ENCODE data around the gene PPP1CA.

The PPP1CA gene

DNA sequence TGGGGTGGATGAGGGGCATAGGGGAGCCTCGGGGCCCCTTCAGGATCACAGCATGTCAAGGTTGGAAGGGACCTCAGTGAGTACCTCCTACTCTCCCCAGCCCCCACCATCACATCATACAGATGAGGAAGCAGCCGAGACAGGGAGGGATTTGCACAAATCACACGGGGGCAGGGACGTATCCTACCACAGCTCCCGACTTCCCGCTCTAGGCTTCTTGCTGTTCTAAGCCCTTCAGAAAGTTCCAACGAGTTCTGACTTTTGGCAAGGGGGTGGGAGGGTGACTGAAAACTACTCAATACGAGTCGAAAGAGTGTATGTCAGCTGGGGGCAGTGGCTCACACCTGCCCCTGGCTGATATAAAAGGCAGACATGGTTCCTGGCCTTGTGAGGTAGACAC is 14.6 kb downstream of the PPP1CA start:
- no peak for DNase-seq (ENCODE audit: low read depth in 2 of 2)

DNA sequence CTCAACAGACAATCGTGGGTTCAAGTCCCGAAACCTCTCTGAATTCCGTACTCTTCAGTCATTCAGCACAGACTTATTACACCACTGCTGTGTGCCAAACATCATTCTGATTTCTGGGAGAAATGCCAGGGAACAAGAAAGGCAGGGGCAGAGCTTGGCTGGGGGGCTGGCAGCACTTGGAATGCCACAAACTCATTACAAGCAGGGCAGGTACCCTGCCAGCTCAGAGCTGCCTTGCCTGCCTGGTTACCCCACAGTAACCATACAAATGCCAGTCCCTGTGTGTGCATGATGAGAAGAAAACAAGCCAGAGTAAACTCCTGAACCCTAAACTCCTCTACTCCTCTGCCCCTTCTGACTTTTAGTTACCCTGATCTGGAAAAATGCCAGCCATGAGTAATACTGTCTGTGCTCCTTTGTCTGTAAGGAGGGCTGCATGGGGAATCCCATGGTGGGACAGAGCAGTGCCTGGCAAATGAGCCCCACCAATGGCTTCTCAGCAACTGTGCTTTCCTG is 16.7 kb downstream of the PPP1CA start:
- DNase-seq (ENCODE audit: low read depth in 2 of 2), result no peak

DNA sequence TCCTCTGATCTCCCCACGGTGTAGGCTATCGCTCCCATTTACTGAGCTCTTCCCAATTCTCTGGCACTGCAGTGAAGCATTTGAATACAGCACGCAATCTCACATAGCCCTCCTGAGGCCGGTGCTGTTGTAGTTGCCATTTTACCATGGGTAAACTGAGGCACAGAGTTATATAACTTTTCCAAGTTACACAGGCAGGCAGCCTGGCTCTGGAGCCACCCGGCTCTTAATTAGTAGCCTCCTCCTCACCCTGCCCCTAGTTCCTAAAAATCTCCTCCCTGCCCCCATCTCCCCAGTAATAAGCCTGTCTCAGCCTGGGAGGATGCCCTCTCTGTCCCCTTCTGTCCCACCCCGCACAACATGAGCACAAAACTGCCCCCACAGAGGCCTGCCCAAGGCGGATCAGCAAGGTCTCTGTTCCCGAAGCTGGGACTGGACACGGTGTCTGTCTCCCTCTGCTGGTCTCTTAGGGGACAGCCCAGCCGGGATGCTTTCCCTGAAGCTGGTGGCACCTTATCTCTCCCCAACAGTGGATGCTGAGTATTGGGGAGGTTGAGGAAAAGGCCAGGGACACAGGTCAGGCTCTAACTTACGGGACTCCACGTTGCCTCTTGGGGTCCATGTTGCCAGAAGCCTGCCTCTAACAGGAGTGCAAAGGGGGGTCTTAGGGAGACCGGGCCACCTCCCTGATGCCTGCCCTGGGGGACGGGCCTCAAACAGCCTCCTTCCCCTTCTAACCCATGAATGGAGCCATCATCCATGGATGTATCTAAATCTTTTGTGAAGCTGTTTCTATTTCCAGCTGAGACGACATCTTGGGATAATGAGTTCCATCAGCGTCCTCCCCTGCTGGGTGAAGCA is 19.2 kb downstream of the PPP1CA start:
- peak; percentile 71 to 75 for DNase-seq (ENCODE audit: low read depth in 2 of 2)

DNA sequence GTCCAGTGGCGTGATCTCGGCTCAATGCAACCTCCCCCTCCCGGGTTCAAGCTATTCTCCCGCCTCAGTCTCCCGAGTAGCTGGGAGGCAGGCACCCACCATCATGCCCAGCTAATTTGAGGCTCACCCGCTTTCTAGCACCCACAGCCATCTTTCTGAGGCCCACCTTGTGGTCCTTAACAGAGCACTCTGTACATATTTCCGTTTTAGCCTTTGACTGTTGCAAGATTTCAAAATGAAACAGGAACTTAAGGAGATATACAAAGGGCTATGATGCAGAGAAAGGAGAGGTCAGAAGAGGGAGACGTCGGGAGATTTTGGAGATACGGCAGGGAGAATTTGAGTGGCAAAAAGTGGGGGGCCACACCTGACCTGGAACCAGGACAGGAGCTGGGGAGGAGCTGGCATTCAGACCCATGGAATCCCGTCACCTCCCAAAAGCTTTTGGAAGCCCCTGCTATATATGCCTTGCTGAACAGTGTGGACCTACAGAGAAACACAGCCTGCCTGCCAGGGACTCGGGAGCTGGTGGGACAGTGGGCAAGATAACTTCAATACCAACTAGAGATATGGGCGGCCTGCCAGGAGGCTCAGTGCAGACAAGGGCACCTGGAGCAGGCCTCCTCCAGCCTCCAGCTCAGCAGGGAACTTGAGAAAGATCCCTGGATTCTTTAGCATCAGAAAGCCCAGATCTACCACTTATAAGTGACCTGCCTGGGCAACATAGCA is 20.2 kb downstream of the PPP1CA start:
- DNase-seq (ENCODE audit: low read depth in 2 of 2), result no peak

DNA sequence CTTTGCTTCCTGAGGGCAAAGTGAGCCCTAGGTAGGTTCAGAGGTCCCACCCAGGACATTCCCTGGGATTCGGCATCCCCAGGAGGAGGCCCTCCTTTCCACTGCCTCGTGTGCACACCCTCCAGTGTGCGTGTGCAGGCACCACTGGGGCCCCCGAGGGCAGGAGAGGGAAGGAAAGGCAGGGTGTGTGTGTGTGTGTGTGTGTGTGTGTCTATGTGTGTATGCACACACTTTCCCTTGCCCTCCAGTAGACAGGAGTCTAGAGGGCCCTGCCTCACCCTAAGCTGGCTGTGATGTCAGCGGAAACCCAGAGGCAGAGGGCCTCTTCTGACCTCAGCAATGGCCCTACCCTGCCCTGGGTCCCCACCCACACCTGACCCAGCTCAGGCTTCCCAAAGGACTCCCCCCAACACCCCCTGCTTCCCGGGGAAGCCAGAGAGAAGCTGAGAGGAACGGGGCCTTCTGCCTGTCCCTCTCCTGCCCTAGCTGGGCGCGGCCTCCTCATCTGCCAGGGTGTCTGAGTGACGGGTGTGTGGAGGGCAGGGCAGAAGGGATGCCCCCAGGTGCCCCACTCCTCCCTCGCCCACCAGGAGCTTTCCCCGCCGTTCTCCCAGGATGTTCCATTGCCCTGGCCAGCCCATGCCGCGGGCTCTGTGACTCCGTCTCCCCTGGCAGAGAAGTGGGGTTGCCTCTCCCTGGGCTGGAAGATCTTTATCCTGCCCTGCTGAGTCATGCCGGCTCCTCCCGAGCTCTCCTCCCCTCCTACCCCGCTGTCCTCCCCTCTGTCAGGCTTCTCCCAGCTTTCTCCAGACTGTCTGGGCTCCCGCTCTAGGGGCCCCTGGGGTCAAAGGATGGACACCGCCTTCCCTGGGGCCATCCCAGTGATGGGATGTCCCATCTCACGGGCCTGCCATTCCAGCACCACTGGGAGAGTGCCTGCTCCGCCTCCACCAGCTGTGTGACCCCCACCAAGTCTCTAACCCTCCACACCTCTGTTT is 22.3 kb downstream of the PPP1CA start:
- no peak for DNase-seq (ENCODE audit: low read depth in 2 of 2)

GRCh38 chr11:67378544-67378943 is 23.1 kb downstream of the PPP1CA start:
- no peak for DNase-seq (ENCODE audit: low read depth in 2 of 2)

DNA sequence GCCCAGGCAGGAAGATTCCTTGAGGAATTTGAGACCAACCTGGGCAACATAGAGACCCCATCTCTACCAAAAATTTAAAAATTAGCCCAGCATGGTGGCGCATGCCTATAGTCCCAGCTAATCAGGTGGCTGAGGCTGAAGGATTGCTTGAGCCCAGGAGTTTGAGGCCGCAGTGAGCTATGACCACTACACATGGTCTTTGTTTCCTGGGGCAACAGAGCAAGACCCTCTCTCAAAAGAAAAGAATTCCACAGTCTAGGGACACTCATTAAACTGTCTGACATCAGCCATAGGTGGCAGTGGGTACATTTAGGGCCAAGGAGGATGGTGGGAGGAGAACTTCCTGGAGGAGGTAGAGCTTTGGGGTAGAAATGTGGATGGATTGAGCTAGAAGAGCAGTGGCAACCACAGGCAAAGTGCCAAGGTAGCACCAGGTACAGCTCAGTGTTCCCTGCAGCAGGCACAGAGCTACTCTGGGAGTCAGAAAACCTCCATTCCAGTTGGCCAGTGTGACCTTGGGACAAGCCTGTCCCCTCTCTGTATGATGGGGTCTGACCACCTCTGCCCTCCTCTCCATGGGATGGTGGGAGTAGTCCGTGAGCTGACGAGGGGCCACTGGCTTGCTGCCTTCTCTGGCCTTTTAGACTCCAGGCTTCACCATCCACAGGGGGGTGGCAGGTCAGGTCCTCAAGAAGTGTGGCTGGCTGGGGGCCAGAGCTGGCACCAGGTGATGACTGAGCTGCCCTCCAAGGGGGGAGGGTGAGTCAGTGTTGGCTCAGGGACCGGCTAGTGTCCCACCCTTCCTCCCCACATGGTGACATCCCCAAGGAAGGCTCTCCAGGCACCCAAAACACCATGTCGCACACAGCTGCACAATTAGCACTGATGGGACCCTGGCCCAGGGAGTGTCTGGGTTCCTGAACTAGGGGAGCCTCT is 24.5 kb downstream of the PPP1CA start:
- DNase-seq (ENCODE audit: low read depth in 2 of 2), result no peak

DNA sequence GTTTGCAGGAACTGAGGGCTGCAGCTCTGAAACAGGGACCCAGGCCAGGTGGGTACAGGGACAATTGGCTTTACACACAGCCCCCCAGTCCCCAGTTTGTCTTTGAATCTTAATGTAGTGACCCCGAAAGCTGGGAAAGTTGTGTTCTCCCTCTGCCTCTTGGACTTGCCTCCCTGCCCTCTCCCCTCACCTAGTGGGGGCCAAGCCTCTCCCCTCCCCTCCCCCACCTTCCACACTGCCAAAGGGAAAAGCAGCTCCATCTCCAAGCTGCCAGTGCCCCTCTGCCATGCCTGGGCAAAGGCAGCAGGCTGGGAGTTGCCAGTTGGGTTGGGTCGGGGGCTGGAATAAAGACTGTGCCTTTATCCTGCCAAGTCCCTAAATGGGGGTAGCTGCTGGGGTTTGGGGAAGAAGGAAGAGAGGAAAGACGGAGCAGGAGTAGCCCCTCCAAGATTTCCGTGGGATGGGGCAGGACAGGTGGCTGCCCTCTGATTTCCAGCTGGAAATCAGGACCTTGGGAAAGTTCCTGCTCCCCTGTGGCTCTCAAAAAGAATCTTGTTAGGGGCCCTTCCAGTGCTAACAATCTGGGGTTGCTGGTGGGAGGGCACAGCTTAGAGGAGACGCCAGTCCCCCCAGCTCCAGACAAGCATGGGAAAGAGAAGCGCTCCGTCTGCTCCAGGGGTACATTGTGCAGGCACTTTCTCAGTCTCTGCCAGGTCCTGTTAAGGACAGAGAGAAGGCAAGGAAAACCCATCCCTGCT is 25.4 kb downstream of the PPP1CA start:
- no peak for DNase-seq (ENCODE audit: low read depth in 2 of 2)

DNA sequence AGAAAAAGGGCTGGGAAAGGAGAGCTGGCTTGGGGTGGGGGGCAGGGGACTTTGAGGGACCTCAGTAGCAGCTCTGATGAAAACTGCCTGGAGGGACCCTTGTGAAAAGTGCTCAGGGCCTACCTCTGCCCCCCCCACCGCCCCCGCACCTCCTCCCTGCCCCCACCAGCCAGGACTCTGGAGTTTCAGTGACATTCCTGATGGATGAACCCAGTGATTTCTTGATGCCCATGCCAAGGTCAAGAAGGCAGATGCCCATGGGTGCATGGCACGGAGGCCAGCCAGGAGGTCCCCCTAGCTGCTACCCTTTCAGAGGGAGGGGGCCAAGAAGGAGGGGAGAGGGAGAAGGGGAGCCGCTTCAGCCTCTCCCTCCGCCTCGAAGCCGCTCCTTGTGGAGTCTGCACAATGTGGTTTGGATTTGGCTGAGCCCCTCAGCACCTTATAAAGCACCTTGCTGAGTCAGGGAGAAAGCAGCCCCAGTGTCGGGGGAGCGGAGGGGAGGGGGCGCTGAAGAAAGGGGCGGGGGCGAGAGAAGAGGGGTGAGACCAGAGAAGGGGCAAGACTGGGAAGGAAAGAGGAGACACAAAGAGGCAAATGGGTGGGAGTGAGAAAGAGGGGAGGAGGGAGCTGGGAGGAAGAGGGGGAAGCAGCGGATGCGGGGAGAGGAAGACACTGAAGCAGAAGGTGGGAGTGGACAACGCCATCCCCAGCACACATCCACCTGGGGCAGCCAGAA is 26.2 kb downstream of the PPP1CA start:
- DNase-seq (ENCODE audit: low read depth in 2 of 2), result no peak

GRCh38 chr11:67374571-67375281 is 26.9 kb downstream of the PPP1CA start:
- DNase-seq (ENCODE audit: low read depth in 2 of 2), result no peak

- DNase-seq (ENCODE audit: low read depth in 2 of 2), result peak in 1 of 2 donors; percentile 49
Measured at GRCh38 chr11:67373648-67374570, 27.7 kb downstream of the PPP1CA start.

- DNase-seq (ENCODE audit: low read depth in 2 of 2), result no peak
Measured at GRCh38 chr11:67372993-67373647, 28.5 kb downstream of the PPP1CA start, which contains the start of gene CLCF1. Gene CLCF1 (minus strand): TSS chr11:67373598. CDS start chr11:67373539, 59 bp downstream.

- no peak for DNase-seq (ENCODE audit: low read depth in 2 of 2)
Measured at GRCh38 chr11:67372321-67372992, 29.2 kb downstream of the PPP1CA start.

GRCh38 chr11:67371911-67372320 is 29.7 kb downstream of the PPP1CA start:
- DNase-seq (ENCODE audit: low read depth in 2 of 2), result no peak

GRCh38 chr11:67371189-67371910 is 30.3 kb downstream of the PPP1CA start:
- no peak for DNase-seq (ENCODE audit: low read depth in 2 of 2)

Data from stimulated activated CD8-positive, alpha-beta memory T cell treated with anti-CD3 and anti-CD28 coated beads, Interleukin-2, amount 100 ng/mL, for 48 hours (primary cell).